BLaER1 (cell line): ENCODE measurements around the gene GPBP1L1.

Experiments used
- H3K27ac ChIP-seq: shearing (Covaris generic); formaldehyde crosslinking; 2 replicates; pipeline ENCODE4 v1.8.1; 2022
- H3K27me3 ChIP-seq: shearing (Covaris generic); formaldehyde crosslinking; 2 replicates; pipeline ENCODE4 v1.8.1; 2022
- H3K36me3 ChIP-seq: shearing (Covaris generic); formaldehyde crosslinking; 2 replicates; pipeline ENCODE4 v1.8.1; 2022
- H3K4me1 ChIP-seq: shearing (Covaris generic); formaldehyde crosslinking; 2 replicates; pipeline ENCODE4 v1.8.1; 2022
- H3K4me2 ChIP-seq: shearing (Covaris generic); formaldehyde crosslinking; 2 replicates; pipeline ENCODE4 v1.8.1; 2022
- H3K4me3 ChIP-seq: shearing (Covaris generic); formaldehyde crosslinking; 2 replicates; pipeline ENCODE4 v1.8.1; 2022
- H3K9ac ChIP-seq: shearing (Covaris generic); formaldehyde crosslinking; 2 replicates; pipeline ENCODE4 v1.8.1; 2022
- H3K9me3 ChIP-seq: shearing (Covaris generic); formaldehyde crosslinking; 2 replicates; pipeline ENCODE4 v1.8.1; 2022
- H4K20me1 ChIP-seq: shearing (Covaris generic); formaldehyde crosslinking; 2 replicates; pipeline ENCODE4 v1.8.1; 2022
- Cebpa-rat ChIP-seq: shearing (Covaris generic); IDR thresholded peaks from 2 replicates; pipeline ENCODE4 v1.8.1; 2022

Gene GPBP1L1

GRCh38 chr1:45668526-45668925 is 17.8 kb downstream of the GPBP1L1 start:
- H3K27ac ChIP-seq: no peak overlapping the region
- no peak overlapping the region for H3K9ac ChIP-seq
- H3K4me3 ChIP-seq: no peak overlapping the region
- no peaks in the 10 kb centered on the region for H3K27me3 ChIP-seq
- no peaks in the 10 kb centered on the region for H3K9me3 ChIP-seq
- H3K4me2 ChIP-seq: no peak overlapping the region
- peaks cover 73% of the 10 kb centered on the region for H3K36me3 ChIP-seq
- H4K20me1 ChIP-seq: peaks cover 100% of the 10 kb centered on the region
- 0 out of 2 replicates have a peak, but pooled peaks cover 6% of the 10 kb centered on the region for H3K4me1 ChIP-seq
- no peak for TF ChIP-seq Cebpa-rat

DNA sequence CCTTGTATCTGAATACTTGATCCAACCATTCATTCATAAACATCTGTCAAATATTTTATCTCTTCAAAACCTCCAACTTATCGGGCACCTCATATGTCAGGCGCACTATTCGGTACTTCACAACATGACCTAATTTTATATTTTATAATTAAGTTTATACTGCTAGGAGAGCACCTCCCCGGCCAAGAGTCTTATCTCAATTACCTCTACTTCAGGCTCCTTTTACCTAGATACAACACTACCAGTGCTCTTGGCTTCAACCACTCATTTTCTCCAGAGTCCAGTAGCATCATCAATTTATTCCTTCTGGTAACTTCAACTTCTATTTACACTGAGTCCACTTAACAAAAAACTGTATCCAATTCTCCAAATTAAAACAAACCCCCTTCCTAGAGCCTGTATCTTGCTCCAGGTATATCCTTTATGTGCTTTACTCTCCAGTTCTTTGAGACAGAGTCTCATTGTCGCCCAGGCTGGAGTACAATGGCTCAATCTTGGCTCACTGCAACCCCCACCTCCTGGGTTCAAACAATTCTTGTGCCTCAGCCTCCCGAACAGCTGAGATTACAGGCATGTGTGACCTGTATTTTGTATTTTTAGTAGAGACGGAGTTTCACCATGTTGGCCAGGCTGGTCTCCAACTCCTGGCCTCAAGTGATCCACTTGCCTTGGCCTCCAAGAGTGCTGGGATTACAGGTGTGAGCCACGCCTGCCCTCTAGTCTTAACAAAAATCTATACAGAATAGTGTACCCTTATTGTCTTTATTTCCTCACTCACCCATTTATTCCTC is 18.8 kb downstream of the GPBP1L1 start:
- no peak for TF ChIP-seq Cebpa-rat
- Histone ChIP-seq H3K27ac (no peak overlapping the region), H4K20me1 (peaks cover 100% of the 10 kb centered on the region), H3K36me3 (peaks cover 67% of the 10 kb centered on the region), H3K27me3 (no peaks in the 10 kb centered on the region), H3K4me1 (0 out of 2 replicates have a peak, but pooled peaks cover 6% of the 10 kb centered on the region), H3K9me3 (no peaks in the 10 kb centered on the region), H3K4me2 (no peak overlapping the region), H3K9ac (no peak overlapping the region), H3K4me3 (no peak overlapping the region)

GRCh38 chr1:45666836-45667235 is 19.5 kb downstream of the GPBP1L1 start:
- no peak for TF ChIP-seq Cebpa-rat
- Histone ChIP-seq H3K4me1 (0 out of 2 replicates have a peak, but pooled peaks cover 6% of the 10 kb centered on the region), H3K27me3 (no peaks in the 10 kb centered on the region)

DNA sequence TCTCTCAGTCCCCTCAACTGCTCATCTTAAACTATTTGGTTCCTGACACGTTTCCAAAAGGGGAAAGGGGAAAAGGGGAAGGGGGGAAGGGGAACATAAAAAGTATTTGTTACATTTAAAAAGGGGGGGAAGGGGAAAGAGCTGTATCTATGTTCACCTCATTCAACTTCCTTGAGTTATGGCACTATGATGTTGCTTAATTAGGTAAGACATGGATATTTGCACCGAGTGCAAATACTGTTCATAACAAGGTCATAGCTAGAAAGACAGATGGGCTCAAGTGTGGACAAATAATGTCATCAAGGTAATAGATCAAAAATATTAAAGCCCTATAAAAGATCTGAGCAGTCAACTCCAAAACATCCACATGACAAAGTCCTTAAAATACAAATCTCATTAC is 26.0 kb downstream of the GPBP1L1 start:
- no peak for TF ChIP-seq Cebpa-rat
- H3K27me3 ChIP-seq: no peaks in the 10 kb centered on the region
- H3K4me1 ChIP-seq: no peaks in the 10 kb centered on the region
- H3K36me3 ChIP-seq: peaks cover 88% of the 10 kb centered on the region
- no peak overlapping the region for H3K4me2 ChIP-seq
- no peak overlapping the region for H3K9ac ChIP-seq
- H4K20me1 ChIP-seq: peaks cover 99% of the 10 kb centered on the region
- no peaks in the 10 kb centered on the region for H3K9me3 ChIP-seq
- H3K4me3 ChIP-seq: no peak overlapping the region
- H3K27ac ChIP-seq: no peak overlapping the region

More at GRCh38 chr1:45666836-45667235, 19.5 kb downstream of the GPBP1L1 start:
- H4K20me1 ChIP-seq: peaks cover 100% of the 10 kb centered on the region
- no peak overlapping the region for H3K9ac ChIP-seq
- H3K4me2 ChIP-seq: no peak overlapping the region
- no peak overlapping the region for H3K4me3 ChIP-seq
- H3K27ac ChIP-seq: no peak overlapping the region
- H3K36me3 ChIP-seq: peaks cover 68% of the 10 kb centered on the region
- no peaks in the 10 kb centered on the region for H3K9me3 ChIP-seq

DNA sequence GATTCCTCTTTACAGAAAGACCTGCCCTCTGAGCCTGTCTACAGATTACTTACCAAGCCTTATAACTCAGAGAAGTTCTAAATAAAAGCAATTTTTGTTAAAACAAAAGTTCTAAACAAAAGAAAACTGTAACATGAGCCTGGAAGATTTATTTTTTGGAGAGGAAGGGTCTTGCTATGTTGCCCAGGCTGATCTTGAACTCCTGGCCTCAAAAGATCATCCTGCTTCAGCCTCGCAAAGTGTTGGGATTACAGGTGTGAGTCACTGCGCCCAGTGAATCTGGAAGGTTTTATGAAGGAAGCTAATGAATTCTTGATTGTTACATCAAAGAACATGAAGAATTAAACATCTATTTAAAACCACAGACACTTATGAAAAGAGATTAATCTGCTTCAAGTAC is 27.1 kb downstream of the GPBP1L1 start:
- Histone ChIP-seq H3K4me2 (no peak overlapping the region), H3K36me3 (peaks cover 88% of the 10 kb centered on the region), H4K20me1 (peaks cover 91% of the 10 kb centered on the region), H3K4me1 (no peaks in the 10 kb centered on the region), H3K9ac (no peak overlapping the region), H3K27me3 (no peaks in the 10 kb centered on the region), H3K4me3 (no peak overlapping the region), H3K9me3 (no peaks in the 10 kb centered on the region), H3K27ac (no peak overlapping the region)
- no peak for TF ChIP-seq Cebpa-rat

GRCh38 chr1:45658171-45658570 is 28.2 kb downstream of the GPBP1L1 start:
- no peak overlapping the region for H3K4me2 ChIP-seq
- H3K36me3 ChIP-seq: peaks cover 94% of the 10 kb centered on the region
- H3K27ac ChIP-seq: no peak overlapping the region
- no peak overlapping the region for H3K4me3 ChIP-seq
- H3K27me3 ChIP-seq: no peaks in the 10 kb centered on the region
- H3K9ac ChIP-seq: no peak overlapping the region
- TF ChIP-seq Cebpa-rat: no peak
- no peaks in the 10 kb centered on the region for H3K9me3 ChIP-seq
- H3K4me1 ChIP-seq: no peaks in the 10 kb centered on the region
- peaks cover 88% of the 10 kb centered on the region for H4K20me1 ChIP-seq

- Histone ChIP-seq H3K27ac (no peak overlapping the region), H3K4me1 (no peaks in the 10 kb centered on the region), H3K9ac (no peak overlapping the region), H3K9me3 (no peaks in the 10 kb centered on the region), H3K36me3 (peaks cover 96% of the 10 kb centered on the region), H3K4me3 (no peak overlapping the region), H3K27me3 (no peaks in the 10 kb centered on the region), H4K20me1 (peaks cover 82% of the 10 kb centered on the region), H3K4me2 (no peak overlapping the region)
- no peak for TF ChIP-seq Cebpa-rat
Observed at GRCh38 chr1:45656573-45657226, 29.6 kb downstream of the GPBP1L1 start.

DNA sequence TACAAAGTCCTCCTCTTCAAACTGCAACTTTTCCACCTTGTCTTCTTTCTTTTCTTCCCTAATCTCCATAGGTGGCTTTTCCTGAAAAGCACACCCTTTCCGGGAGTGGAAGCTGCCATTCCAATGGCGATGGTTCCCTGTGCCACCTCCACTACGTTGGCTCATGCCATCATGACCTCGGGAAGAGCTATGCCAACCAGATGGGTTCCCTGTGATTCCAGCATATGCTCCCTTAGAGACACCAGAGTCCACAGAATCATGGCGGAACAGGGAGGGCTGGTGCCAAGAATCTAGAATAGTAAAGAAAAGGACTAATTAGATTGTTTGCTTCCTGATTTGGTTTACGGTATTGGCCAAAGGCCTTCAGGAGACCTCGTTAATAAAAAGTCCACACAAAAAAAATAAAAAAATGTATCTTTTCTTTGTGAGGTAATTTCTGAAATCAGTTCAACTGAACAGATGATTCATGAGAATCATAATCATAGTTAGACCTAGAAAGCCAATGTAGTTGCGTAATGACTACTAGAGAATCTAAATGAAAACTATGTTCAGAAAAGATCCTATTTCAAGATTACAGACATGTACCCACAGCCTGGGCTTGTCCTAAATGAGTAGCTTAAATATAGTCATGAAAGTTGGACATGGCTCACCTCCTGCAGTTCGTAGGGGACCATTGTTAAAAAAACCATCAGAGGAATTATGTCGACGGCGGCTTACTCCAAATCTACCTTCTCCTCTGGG is 31.6 kb downstream of the GPBP1L1 start:
- Histone ChIP-seq H3K4me1 (no peaks in the 10 kb centered on the region), H3K27me3 (no peaks in the 10 kb centered on the region), H3K36me3 (peaks cover 98% of the 10 kb centered on the region), H3K9me3 (no peaks in the 10 kb centered on the region), H3K9ac (no peak overlapping the region), H4K20me1 (peaks cover 81% of the 10 kb centered on the region), H3K4me3 (no peak overlapping the region), H3K27ac (no peak overlapping the region), H3K4me2 (no peak overlapping the region)
- no peak for TF ChIP-seq Cebpa-rat

DNA sequence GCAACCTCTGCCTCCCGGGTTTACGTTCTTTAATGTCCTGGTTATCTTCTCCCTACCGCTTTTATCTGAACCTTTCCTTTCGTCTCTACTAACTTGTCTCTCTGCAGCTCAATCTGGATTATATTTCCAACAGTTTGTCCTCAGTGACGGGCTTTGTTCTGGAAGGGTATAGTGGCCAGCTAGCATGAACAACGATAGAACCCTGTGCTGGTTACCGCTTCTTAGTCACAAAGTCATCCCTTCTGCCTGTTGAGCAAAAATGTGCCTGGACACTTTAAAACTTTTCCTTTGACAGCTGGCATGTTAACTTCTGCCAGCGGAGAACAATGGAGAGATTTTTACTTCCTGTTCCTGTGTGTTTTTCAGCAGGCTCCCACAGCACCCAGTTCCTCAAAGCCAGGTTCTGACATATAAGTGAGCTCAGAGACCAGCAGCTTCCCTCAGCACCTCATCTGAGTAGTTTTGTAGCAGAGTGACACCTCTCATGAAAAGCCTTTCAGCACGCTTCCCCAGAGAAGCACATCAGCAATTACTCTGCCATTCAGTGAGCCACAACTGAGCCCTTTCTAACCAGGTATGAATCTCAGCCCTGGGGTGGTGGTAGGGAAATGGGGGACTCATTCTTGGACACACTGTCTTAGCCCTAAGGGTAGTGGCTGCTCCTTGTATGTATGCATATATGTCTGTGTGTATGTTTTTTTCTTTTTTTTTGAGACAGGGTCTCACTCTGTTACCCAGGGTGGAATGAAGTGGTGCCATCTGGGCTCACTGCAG is 38.9 kb downstream of the GPBP1L1 start:
- no peaks in the 10 kb centered on the region for H3K27me3 ChIP-seq
- TF ChIP-seq Cebpa-rat: no peak
- no peaks in the 10 kb centered on the region for H3K9me3 ChIP-seq
- H3K36me3 ChIP-seq: peaks cover 86% of the 10 kb centered on the region
- peaks cover 10% of the 10 kb centered on the region; the same call in 1 of the 2 replicates for H3K4me1 ChIP-seq
- no peak overlapping the region for H3K27ac ChIP-seq
- no peak overlapping the region for H3K9ac ChIP-seq
- no peak overlapping the region for H3K4me2 ChIP-seq
- H4K20me1 ChIP-seq: peaks cover 89% of the 10 kb centered on the region
- no peak overlapping the region for H3K4me3 ChIP-seq
